Posterior cingulate gyrus (tissue), 11 donors: ENCODE data around the gene GNPTAB.
A peak's percentile ranks its signal among the peaks of the same experiment; 100 is the strongest.
"Not testable (repeated sequence)": the region's sequence is repeated elsewhere in the genome, so short reads cannot be mapped to it uniquely, and the experiment has no call there.

Source experiments
- DNase-seq, 10 donors: peaks; one replicate each; pipeline versions ENCODE4 v3.0.0 to v3.0.0-alpha.2; 2020 to 2021; ENCODE audit warnings: mixed read lengths in 3 of 10
- intact Hi-C: fragments of 100-400 bp; cut with DNase I; formaldehyde crosslinking; loops from one replicate; pipeline ENCODE4 v1.15.1; 2023

GNPTAB gene

GRCh38 chr12:101830367-101831325 lies at the start of gene GNPTAB:
GNPTAB (minus strand) TSS chr12:101830959; CDS start chr12:101830675, 284 bp downstream.
- peak; percentile 84 to 99 (median 90) for DNase-seq
- intact Hi-C loops, result loop anchor here (2.0 to 5.0 kb wide), 2 partner anchors 58 to 423 kb away; partner anchors contain the start of gene ARL1

GRCh38 chr12:101878243-101878821 lies 47.6 kb upstream of the GNPTAB start:
- no peak for DNase-seq
- intact Hi-C loops, result no loop called here

GRCh38 chr12:101877806-101878242 lies 47.1 kb upstream of the GNPTAB start:
- intact Hi-C loops, result no loop called here
- DNase-seq, result no peak

GRCh38 chr12:101876861-101877805 lies 46.4 kb upstream of the GNPTAB start, which contains the start of gene DRAM1:
DRAM1 (plus strand) TSS chr12:101877580; CDS start chr12:101877790, 210 bp downstream.
- intact Hi-C loops, result no loop called here
- DNase-seq, result peak; percentile 38 to 95 (median 64)

GRCh38 chr12:101876322-101876860 lies 45.6 kb upstream of the GNPTAB start:
- no peak for DNase-seq
- intact Hi-C loops, result no loop called here

- no peak for DNase-seq
- intact Hi-C loops, result no loop called here
Observed at GRCh38 chr12:101875162-101875561, 44.4 kb upstream of the GNPTAB start.

GRCh38 chr12:101870925-101871324 lies 40.2 kb upstream of the GNPTAB start:
- no peak for DNase-seq
- intact Hi-C loops, result no loop called here

- DNase-seq, intact Hi-C loops: not testable (repeated sequence)
Observed at GRCh38 chr12:101867619-101868018, 36.9 kb upstream of the GNPTAB start.

GRCh38 chr12:101866615-101867373 lies 36.0 kb upstream of the GNPTAB start:
- no peak for DNase-seq
- intact Hi-C loops, result no loop called here

- intact Hi-C loops, result no loop called here
- DNase-seq, result no peak
Observed at GRCh38 chr12:101863981-101864380, 33.2 kb upstream of the GNPTAB start.

- no peak for DNase-seq
- intact Hi-C loops, result no loop called here
Observed at GRCh38 chr12:101862245-101862644, 31.5 kb upstream of the GNPTAB start.

- intact Hi-C loops, DNase-seq: not testable (repeated sequence)
Observed at GRCh38 chr12:101861688-101862087, 30.9 kb upstream of the GNPTAB start.

GRCh38 chr12:101859664-101860607 lies 29.2 kb upstream of the GNPTAB start:
- intact Hi-C loops, result no loop called here
- no peak for DNase-seq

- DNase-seq, result no peak
- intact Hi-C loops, result no loop called here
Observed at GRCh38 chr12:101858361-101858760, 27.6 kb upstream of the GNPTAB start.

- no peak for DNase-seq
- intact Hi-C loops, result no loop called here
Observed at GRCh38 chr12:101857043-101857558, 26.3 kb upstream of the GNPTAB start.

- intact Hi-C loops, DNase-seq: not testable (repeated sequence)
Observed at GRCh38 chr12:101856614-101857013, 25.9 kb upstream of the GNPTAB start.

GRCh38 chr12:101855976-101856375 lies 25.2 kb upstream of the GNPTAB start:
- DNase-seq, result no peak
- intact Hi-C loops, result no loop called here

GRCh38 chr12:101855364-101855884 lies 24.7 kb upstream of the GNPTAB start:
- no peak for DNase-seq
- intact Hi-C loops, result no loop called here
